ENCODE results near the gene NKAIN2. TPM values are rescaled to one million over a fixed set of nuclear protein-coding genes. Genes with fewer than 3 reads are reported as not detected.

NKAIN2 gene
- total and polyA plus RNA-seq, 9 of the 15 experiments (the other 6 are each of a cell fraction or from before 2014, with no cell fraction given), result not detected

- H3K4me3 ChIP-seq, result no peak overlapping the region
- WGBS (ENCODE audit: insufficient coverage, low coverage, missing lambda C conversion rate), result 0% methylated on average over 3 of the region's 3 CpGs
- H3K36me3 ChIP-seq (ENCODE audit: control insufficient read depth, insufficient read depth, low read length), result no peaks in the 10 kb centered on the region
- H4K20me1 ChIP-seq (replicated peaks; ENCODE audit: control insufficient read depth, insufficient read depth, low read length), result no peaks in the 10 kb centered on the region
- TF ChIP-seq E2F3 (CRISPR knock-in tag; IDR thresholded peaks at IDR 0.05) (no peak), ESRRB (CRISPR knock-in tag; IDR thresholded peaks at IDR 0.05; ENCODE audit: borderline replicate concordance) (no peak), MTA1 (IDR thresholded peaks at IDR 0.05; ENCODE audit: borderline replicate concordance) (no peak), CHD1 (IDR thresholded peaks at IDR 0.05; ENCODE audit: low read length) (no peak), ELF1 (tag; IDR thresholded peaks at IDR 0.05) (no peak)
- TF ChIP-seq, protein P1, sequence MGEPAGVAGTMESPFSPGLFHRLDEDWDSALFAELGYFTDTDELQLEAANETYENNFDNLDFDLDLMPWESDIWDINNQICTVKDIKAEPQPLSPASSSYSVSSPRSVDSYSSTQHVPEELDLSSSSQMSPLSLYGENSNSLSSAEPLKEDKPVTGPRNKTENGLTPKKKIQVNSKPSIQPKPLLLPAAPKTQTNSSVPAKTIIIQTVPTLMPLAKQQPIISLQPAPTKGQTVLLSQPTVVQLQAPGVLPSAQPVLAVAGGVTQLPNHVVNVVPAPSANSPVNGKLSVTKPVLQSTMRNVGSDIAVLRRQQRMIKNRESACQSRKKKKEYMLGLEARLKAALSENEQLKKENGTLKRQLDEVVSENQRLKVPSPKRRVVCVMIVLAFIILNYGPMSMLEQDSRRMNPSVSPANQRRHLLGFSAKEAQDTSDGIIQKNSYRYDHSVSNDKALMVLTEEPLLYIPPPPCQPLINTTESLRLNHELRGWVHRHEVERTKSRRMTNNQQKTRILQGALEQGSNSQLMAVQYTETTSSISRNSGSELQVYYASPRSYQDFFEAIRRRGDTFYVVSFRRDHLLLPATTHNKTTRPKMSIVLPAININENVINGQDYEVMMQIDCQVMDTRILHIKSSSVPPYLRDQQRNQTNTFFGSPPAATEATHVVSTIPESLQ (CRISPR knock-in tag; IDR thresholded peaks at IDR 0.05), result no peak
- no peak overlapping the region for H3K4me2 ChIP-seq (ENCODE audit: insufficient read depth, low read length)
- DNase-seq (ENCODE audit: extremely low read depth in 1 of 4, low spot score in 3 of 4) (no peak), FAIRE-seq (no peak), ATAC-seq (no peak)
- H3K9me3 ChIP-seq (replicated peaks; ENCODE audit: control insufficient read depth, insufficient read depth, low read depth, low read length), result no peaks in the 10 kb centered on the region
- H3K27ac ChIP-seq (ENCODE audit: extremely low read depth, low read depth, low read length), result no peak overlapping the region
- BruUV-seq (replicated peaks), result no TSS peak
- ChIA-PET POLR2A (no interaction called here), CTCF (ENCODE audit: low intra/inter-chr PET ratio) (no interaction called here)
- no peak overlapping the region for H3K9ac ChIP-seq (ENCODE audit: insufficient read depth in 1 of 2, low read depth in 2 of 2, low read length in 2 of 2)
- no peak overlapping the region for H2AFZ ChIP-seq (ENCODE audit: low read depth, low read length)
- H3K9me1 ChIP-seq (ENCODE audit: control insufficient read depth, insufficient read depth, low read length), result no peaks in the 10 kb centered on the region
- no peaks in the 10 kb centered on the region for H3K79me2 ChIP-seq (ENCODE audit: control insufficient read depth, insufficient read depth, low read length)
- in situ Hi-C loops (cut with MboI) (no loop called here), intact Hi-C loops (cut with micrococcal nuclease) (no loop called here)
- no peaks in the 10 kb centered on the region for H3K4me1 ChIP-seq (replicated peaks in 1 of 2; ENCODE audit: control insufficient read depth in 2 of 2, insufficient read depth in 2 of 2, low read length in 2 of 2)
- H3K27me3 ChIP-seq (ENCODE audit: control insufficient read depth in 2 of 2, insufficient read depth in 2 of 2, low read length in 2 of 2), result no peaks in the 10 kb centered on the region
Measured at GRCh38 chr6:124033501-124033900, 229.8 kb downstream of the NKAIN2 start.
